Measurements from ENCODE around the gene EHD4.
A peak's percentile ranks its signal among the peaks of the same experiment; 100 is the strongest.

The EHD4 gene

GRCh38 chr15:41874736-41875135 lies 97.6 kb downstream of the EHD4 start:
- DNase-seq, result no peak

DNA sequence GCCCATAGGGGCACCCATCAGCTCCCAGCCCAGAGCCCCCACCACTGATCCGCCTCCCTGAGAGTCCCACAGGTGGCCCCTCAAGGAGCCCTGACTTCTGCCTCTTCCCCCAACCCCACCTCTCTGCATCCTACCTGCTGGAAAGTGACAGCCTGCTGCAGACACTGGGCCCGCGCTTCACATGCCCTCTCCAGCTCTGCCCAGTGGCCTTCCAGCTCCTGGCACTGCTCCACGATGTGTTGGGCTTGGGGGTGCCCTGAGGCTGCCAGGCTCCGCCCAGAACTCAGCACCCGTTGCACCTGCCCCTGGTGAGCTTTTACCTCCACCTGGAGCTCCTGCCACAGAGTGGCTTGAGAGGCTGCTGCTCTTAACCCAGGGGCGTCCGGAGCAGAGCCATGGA lies 98.6 kb downstream of the EHD4 start:
- DNase-seq, result no peak

DNA sequence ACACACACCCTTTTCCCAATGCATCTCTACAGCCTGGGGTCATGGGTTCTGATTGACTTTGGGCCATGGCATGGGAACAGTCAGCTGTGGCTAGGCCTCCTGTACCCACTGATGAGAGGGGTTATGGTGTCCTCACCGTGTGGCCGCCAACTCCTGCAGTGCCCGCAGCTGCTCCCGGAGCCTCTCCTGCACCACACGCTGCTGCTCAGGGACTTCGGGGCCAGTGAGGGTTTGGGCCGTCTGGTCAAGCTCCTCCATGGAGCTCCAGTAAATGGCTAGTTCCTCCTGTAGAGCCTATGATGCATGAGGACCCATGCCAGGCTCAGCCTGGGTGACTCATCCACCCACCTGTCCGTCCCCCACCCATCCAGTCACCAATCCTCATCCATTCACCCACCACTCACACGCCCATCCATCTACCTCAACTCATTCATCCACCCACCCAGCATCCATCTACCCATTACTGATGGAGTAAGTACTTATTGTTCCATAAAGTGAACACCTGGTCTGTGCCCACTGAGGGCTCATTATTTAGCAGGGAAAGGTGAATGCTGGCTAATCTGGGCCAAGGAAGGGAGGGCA lies 100.1 kb downstream of the EHD4 start:
- DNase-seq, result no peak

DNA sequence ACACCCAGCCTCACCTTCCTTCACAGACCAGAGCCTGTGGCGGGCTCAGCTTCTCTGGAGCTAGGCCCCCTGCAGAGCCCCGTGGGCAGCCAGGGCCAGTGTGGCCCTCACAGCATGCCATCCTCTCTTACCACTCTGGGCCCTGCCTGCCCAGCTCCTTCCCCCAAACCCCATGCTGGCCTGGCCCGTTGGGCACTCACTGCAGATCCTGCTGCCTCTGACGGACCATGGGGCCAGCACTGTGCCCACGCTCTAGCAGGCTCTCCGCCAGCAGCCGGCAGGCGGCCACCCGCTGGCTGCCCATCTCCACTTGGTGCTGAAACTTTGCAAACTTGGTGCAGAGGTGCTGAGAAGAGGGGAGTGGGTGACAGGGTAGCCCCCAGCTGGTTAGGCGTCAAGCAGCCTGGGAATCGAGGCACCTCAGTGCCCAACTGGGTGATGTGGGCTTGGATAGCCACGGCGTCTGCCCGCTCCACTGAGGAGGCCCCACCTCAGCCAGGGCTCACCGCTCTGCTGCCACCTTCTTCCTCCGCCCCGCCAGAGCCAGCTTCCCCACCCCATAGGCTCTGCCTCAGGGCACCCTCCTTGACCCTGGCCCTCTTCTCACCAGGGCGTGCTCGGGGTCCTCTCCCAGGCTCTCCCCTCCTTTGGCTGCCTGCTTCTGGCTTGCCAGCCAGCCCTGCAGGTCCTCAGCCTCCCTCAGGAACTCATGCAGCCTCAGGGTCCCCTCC lies 101.0 kb downstream of the EHD4 start:
- DNase-seq, result no peak

DNA sequence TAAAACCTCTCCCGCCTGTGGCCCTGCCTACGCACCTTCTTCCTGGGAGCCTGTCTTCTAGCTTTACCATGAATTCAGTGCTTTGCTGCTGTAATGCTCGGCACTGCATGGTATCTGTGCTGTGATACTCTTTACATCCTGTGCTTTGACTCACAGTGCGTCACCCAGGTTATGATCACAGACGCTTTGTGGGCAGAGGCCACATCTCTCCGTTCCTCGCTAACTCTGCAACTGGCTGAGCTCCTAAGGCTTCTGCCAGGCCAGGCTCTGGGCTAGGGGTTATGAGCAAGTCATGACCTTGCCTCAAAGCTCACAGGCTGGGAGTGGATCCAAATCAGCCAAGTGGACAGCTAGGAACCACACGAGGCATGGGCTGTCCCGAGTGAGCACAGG lies 101.7 kb downstream of the EHD4 start:
- DNase-seq, result no peak

GRCh38 chr15:41869770-41870688 lies 102.3 kb downstream of the EHD4 start:
- DNase-seq, result no peak

DNA sequence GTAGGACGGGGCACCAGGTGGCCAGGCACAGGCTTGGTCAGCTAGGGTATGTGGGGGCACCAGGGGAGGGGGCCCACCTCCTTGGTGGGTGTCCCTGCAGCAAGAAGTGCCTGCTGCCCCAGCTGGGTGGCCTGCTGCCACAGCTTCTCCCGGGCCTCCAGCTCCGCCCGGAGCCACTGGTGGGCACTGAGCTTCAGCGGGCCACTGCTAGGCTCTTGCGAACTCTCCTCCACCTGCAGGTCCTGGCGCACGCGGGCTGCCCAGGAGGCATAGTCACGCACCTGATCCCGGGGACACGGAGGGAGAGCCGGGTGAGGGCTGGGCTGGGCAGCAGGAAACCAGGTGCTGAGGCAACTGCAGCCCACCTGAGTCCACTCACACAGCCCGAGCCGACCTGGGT lies 104.0 kb downstream of the EHD4 start:
- no peak for DNase-seq

- DNase-seq, result no peak
Observed at GRCh38 chr15:41866872-41867579, 105.3 kb downstream of the EHD4 start.

DNA sequence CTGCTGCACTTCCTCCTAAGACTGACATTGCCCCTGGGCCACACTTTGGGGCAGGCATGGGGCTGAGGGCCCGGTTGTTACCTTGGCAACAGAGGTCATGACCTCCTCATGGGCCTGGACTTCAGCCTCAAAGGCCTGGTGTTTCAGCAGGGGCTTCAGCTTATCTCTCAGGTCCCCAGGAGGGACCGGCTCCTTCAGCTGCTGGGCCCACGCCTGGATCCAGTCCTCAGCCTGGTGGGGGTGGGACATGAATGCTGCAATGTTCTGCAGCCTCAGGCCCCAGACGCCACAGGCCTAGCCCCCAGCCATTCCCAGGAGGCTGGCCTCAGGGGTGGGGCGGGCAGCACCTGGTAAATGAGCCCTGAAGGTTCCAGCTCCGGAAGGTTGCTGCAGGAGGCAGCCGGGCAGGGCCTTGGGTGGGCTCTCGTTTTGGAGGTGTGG lies 106.1 kb downstream of the EHD4 start:
- DNase-seq, result no peak

GRCh38 chr15:41865490-41866055 lies 106.8 kb downstream of the EHD4 start:
- DNase-seq, result no peak

DNA sequence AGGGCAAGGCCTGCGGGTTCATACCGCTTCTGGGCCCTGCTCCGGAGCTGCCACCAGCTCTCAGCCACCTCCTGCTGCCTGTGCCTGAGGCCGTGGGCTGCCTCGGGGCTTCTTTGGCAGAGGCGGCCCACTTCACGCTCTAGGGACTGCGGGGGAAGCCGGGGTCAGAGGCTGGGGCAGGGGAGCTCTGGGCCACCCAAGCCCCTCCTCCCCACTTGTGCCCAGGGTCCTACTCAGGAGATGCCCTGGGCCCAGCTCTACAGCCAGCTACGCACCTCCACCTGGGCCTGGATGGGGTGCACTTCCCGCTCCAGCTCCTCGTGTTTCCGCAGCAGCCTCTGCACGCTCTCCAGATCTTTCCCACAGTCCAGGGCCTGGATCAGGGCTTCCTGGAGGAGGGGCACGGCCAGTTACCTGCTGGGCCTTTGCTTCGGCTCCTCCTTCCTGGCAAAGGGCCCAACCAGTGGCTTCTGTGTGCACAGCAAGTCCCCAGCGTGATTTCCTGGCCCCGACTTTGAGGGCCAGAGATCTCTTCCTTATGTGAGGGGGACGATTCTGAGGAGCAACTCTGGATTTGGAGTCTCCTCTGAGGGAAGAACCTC lies 109.7 kb downstream of the EHD4 start:
- peak; percentile 9 for DNase-seq

GRCh38 chr15:41861736-41862356 lies 110.5 kb downstream of the EHD4 start:
- no peak for DNase-seq

GRCh38 chr15:41860049-41860828 lies 112.1 kb downstream of the EHD4 start:
- no peak for DNase-seq

- DNase-seq, result no peak
Observed at GRCh38 chr15:41858756-41859155, 113.6 kb downstream of the EHD4 start.

DNA sequence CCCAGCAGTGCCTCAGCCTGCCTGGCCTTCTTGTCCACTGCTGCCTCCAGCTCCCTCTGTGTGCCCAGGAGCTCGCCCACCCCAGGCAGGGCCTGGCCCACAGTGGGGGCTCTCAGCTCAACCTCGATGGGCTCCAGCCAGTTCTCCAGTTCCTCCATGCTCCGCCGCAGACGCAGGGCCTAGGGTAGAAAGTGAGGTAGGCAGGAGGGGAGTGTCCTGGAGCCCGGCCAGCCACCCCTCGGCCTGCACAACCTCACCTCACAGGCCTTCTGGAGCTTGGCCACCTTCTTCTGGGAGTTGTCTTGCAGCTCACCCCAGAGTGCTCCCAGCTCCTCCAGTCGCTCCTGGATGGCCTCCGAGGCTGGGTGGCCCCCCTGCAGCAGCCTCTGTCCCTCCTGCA lies 115.0 kb downstream of the EHD4 start:
- DNase-seq, result no peak

DNA sequence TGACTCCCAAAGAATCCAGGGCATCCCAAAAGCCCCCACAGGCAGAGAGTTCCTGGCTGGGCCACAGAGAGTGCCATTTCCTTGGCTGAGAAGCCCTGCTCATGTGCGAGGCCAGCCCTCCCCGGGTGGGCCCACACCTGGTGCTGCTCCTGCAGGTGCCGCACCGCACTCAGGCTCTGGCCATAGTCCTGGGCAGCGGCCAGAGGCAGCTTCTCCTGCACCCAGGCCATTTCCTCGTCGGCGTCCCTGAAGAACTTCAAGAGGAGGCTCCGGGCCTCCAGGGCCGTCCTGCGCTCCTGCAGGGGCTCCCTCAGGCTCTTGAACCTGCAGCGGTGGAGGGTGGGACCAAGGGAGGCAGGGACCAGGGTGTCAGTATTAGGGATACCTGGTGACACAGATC lies 115.6 kb downstream of the EHD4 start:
- DNase-seq, result no peak

GRCh38 chr15:41856262-41856661 lies 116.1 kb downstream of the EHD4 start:
- no peak for DNase-seq

DNA sequence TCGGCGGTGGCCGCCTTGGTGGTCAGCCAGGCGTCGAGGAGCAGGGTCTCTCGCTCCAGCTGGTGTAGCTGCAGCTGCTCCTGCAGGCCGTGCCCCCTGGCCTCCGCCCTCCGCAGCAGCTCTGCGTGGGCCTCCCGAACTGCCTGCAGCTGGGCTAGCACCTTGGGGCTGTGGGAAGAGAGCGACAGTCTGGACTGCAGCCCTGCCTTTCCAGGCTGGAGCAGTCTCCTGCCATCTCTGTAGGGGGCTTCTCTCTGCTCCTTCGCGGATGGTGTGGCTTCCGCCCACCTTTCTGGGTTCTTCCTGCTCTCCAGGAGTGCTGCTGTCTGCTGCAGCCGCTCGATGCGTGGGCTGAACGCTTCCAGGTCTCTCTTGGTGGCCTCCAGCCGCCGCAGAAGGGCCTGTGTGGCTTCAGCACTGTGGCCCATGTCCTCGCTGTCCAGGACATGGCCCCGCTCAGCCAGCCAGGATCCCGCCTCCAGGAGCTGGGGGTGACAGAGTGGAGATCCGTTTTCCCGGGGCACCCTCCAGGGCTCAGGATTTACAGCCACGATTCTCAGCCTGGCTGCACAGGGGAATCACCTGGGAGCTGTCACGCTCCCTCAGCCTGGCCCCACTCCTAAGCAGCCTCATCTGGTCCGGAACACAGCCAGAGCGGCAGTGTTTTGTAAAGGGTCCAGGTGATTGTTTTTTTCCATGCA lies 116.9 kb downstream of the EHD4 start:
- no peak for DNase-seq

GRCh38 chr15:41854443-41854842 lies 117.9 kb downstream of the EHD4 start:
- no peak for DNase-seq

DNA sequence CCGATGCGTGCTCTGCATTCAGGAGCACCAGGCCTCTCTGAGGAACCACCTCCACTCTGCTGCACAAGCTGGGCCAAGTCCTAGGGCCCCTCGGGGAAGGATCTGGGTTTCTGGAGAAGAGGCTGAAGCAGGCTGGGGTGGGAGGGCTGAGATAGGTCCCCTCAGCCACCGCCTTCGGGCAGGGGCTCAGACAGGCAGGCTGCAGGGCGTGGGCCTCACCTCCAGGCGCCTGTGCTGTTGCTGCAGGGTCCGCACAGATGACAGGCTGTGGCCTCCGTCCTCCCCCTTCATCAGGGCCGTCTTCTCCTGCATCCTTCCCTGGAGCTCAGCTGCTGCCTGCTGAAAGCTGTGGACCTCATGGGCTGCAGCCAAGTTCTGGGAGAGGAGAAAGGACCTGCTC lies 118.5 kb downstream of the EHD4 start:
- no peak for DNase-seq

All from NCI-H1436 (cell line).